Endothelial cell of umbilical vein (primary cell): ENCODE results near the gene NR4A3.

Experiments used
- CTCF ChIP-seq, 2 donors: IDR thresholded peaks; 1 replicate in 1 of 2; 2 replicates in 1 of 2; pipeline ENCODE4 v1.5.1; 2011; ENCODE audit warnings: low read length in 2 of 2, mild to moderate bottlenecking in 2 of 2, moderate library complexity in 2 of 2, control low read depth in 1 of 2, inconsistent platforms in 1 of 2, low read depth in 1 of 2; ENCODE audit not compliant: insufficient read depth in 1 of 2; ENCODE audit errors: extremely low read depth in 1 of 2
- EZH2 ChIP-seq: IDR thresholded peaks from 2 replicates; pipeline ENCODE4 v1.6.1; 2012; ENCODE audit warnings: borderline replicate concordance, low read depth, mild to moderate bottlenecking, moderate library complexity, low read length, inconsistent platforms; ENCODE audit not compliant: severe bottlenecking

GRCh38 chr9:99819123-99819855 is 2.4 kb upstream of the NR4A3 start:
- TF ChIP-seq CTCF (IDR thresholded peaks at IDR 0.05; ENCODE audit: extremely low read depth in 1 of 2, insufficient read depth in 1 of 2, low read depth in 1 of 2, low read length in 2 of 2) (no peak), EZH2 (no peak)
